ENCODE data around the gene EXOC4.

EXOC4 gene

DNA sequence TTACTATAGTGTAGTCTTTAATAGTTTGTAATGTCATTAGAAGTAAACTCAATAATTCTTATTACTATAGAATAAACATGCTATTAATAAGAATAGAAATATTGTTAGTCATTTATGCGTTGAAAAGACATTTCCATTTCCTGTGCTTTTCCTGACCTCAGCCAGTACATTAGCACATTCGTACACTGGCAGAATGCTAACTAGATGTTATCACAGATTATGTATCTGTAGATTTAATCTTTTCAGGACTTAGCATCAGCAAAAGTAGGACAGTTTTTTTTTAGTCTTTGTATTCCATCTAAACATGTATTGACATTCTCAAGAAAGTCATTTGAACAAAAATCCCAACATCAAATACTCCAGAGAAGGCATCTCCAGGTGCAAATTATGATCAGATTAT lies 158.5 kb downstream of the EXOC4 start:
- no peak overlapping the region for H3K4me3 ChIP-seq (ENCODE audit: low read depth, low read length)
- DNase-seq (ENCODE audit: low read depth), result no peak
- TF ChIP-seq, protein P1, sequence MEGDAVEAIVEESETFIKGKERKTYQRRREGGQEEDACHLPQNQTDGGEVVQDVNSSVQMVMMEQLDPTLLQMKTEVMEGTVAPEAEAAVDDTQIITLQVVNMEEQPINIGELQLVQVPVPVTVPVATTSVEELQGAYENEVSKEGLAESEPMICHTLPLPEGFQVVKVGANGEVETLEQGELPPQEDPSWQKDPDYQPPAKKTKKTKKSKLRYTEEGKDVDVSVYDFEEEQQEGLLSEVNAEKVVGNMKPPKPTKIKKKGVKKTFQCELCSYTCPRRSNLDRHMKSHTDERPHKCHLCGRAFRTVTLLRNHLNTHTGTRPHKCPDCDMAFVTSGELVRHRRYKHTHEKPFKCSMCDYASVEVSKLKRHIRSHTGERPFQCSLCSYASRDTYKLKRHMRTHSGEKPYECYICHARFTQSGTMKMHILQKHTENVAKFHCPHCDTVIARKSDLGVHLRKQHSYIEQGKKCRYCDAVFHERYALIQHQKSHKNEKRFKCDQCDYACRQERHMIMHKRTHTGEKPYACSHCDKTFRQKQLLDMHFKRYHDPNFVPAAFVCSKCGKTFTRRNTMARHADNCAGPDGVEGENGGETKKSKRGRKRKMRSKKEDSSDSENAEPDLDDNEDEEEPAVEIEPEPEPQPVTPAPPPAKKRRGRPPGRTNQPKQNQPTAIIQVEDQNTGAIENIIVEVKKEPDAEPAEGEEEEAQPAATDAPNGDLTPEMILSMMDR (IDR thresholded peaks at IDR 0.05; ENCODE audit: low read depth, low read length, missing control alignments), result no peak

DNA sequence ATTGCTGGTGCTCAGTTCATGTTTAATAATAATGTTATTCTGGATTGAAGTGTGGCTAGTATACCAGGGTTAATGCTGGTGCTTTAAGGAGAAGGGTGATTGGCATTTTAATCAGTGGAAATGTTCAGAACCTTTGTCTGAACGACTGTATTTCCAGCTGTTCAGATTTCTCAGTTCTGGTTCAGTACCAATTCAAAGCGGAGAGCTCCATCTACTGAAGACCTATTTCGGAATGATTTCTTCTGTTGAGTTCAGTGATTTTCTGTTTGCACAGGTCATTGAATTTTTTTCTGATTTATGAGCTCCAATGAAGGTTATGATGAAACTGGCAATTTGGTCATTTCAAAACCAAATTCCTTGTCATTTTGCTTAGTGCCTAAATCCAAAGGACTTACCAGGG lies 160.1 kb downstream of the EXOC4 start:
- TF ChIP-seq, protein P1 (IDR thresholded peaks at IDR 0.05; ENCODE audit: low read depth, low read length, missing control alignments), result no peak
- no peak for DNase-seq (ENCODE audit: low read depth)
- H3K4me3 ChIP-seq (ENCODE audit: low read depth, low read length), result no peak overlapping the region

DNA sequence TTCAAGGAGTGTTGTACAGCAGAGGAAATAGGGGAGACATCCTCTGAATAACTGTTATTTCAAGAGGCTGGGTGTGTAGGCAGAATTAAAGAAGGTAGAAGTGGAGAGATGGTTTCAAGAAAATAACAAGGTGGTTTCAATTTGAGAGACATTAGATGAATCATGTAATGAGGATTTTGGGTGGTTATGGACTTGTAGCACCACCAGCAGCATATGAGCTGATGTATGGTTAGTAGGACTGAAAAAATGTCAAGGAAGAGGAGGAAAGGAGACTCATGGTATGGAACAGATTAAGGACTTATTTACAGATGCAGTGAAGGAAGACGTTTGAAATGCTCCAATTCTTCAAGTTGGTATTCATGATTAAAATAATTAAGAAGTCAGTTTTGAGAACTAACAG lies 166.2 kb downstream of the EXOC4 start:
- TF ChIP-seq, protein P1 (IDR thresholded peaks at IDR 0.05; ENCODE audit: low read depth, low read length, missing control alignments), result no peak
- H3K4me3 ChIP-seq (ENCODE audit: low read depth, low read length), result no peak overlapping the region
- DNase-seq (ENCODE audit: low read depth), result no peak

DNA sequence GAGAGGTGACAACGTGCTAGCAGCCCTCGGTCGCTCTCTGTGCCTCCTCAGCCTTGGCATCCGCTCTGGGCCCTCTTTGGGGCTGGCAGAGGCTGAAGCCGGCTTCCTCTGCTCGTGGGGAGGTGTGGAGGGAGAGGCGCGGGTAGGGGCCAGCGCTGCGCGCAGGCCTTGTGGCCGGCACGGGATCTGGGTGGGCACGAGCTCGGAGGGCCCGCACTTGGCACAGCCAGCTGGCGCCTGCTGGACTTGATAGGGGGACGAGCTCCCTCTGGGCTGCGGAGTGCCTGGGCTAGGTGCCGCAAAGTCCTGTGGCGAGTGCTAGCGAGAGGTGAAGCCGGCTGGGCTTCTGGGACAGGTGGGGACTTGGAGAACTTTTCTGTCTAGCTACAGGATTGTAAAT lies 170.7 kb downstream of the EXOC4 start:
- TF ChIP-seq, protein P1 (IDR thresholded peaks at IDR 0.05; ENCODE audit: low read depth, low read length, missing control alignments), result no peak
- H3K4me3 ChIP-seq (ENCODE audit: low read depth, low read length), result no peak overlapping the region
- no peak for DNase-seq (ENCODE audit: low read depth)

DNA sequence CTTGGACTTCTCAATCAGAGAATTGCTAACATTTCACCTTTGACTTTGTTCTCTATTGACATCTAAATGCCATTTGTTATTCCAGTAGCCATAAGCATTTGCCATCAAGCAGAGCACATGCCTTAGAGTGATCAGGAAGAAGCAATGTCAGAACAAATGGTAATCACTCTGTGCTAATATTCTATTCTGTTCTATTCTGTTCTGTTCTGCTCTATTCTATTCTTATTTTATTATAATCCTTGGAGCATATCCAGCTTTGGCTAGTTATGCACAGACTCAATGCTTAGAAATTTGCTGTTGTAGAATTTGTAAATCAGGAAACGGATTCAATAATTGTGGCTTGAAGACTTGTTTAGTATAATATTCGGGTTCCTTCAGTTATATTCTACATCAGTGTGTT lies 175.4 kb downstream of the EXOC4 start:
- no peak overlapping the region for H3K4me3 ChIP-seq (ENCODE audit: low read depth, low read length)
- DNase-seq (ENCODE audit: low read depth), result no peak
- TF ChIP-seq, protein P1 (IDR thresholded peaks at IDR 0.05; ENCODE audit: low read depth, low read length, missing control alignments), result no peak

DNA sequence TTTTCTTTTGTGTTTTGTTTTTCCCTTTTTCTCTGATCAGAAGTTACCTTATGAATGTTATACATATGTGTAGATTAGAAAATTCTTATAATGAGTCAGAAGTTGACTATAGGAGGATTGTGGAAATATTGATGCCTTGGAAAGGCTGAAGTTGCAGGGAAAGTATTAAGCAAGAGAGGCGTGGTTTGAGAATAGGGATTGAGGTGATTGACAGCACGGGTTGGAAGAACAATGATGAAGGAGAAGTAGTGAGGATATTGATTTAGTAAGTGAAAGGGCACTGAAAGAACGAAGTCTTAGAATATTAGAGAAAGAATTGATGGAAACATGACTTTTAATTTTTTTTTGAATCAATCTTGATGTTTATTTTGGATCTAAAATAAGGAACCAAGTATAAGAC lies 176.0 kb downstream of the EXOC4 start:
- no peak for DNase-seq (ENCODE audit: low read depth)
- H3K4me3 ChIP-seq (ENCODE audit: low read depth, low read length), result no peak overlapping the region
- TF ChIP-seq, protein P1 (IDR thresholded peaks at IDR 0.05; ENCODE audit: low read depth, low read length, missing control alignments), result no peak

DNA sequence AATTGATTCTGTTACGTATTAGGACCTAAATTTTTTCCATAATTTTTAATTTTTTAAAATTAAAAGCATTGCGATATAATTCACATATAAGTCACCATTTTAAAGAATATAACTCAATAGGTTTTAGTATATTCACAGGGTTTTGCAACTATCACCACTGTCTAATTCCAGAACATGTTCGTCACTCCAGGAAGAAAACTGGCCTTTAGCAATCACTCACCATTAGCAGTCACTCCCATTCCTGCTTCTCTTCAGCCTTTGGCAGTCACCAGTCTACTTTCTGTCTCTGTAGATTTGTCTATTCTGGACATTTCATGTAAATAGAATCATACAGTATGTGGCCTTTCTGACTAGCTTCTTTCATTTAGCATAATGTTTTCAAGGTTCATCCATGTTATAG lies 176.5 kb downstream of the EXOC4 start:
- H3K4me3 ChIP-seq (ENCODE audit: low read depth, low read length), result no peak overlapping the region
- TF ChIP-seq, protein P1 (IDR thresholded peaks at IDR 0.05; ENCODE audit: low read depth, low read length, missing control alignments), result no peak
- no peak for DNase-seq (ENCODE audit: low read depth)

Measured in GM12864 (cell line).